ENCODE results near the gene GOLGA1.

The GOLGA1 gene

DNA sequence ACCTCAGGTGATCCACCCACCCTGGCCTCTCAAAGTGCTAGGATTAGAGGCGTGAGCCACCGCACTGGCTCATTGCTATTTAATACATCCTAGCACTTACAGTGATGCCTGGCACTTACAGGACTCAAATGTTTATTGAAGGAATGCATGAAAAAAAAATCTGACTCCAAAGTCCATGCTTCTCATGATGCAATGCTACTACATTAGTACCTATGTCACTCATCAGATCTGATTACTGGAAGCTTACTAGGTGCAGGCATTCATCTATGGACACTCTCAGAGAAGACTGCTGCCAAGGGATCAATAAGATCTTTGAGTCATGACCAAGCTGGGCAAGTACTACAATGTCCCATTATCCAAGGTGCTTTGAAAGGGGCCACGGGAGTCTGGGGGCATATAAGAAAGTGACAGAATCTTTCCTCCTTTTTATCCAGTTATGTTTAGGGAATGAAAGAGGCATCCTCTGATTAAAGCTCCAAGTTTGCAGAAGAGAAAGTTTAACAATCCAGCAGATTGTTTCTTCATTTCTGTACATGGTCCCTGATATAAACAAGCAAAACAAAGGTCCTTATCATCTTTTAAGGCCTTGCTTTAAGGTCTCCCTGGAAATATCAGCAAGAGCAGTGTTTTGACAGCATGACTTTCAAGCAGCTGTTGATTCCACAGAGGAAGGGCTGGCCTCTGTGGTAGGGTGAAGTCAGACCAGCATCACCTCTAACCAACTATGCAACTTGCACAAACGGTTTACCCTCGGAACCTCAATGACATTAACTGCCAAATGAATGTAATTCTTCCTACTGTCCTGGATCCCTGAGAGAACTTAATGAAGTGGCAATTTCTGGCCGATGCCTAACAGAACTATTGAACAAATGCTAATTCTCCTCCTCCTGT lies 43.1 kb downstream of the GOLGA1 start:
- TF ChIP-seq, protein P1, sequence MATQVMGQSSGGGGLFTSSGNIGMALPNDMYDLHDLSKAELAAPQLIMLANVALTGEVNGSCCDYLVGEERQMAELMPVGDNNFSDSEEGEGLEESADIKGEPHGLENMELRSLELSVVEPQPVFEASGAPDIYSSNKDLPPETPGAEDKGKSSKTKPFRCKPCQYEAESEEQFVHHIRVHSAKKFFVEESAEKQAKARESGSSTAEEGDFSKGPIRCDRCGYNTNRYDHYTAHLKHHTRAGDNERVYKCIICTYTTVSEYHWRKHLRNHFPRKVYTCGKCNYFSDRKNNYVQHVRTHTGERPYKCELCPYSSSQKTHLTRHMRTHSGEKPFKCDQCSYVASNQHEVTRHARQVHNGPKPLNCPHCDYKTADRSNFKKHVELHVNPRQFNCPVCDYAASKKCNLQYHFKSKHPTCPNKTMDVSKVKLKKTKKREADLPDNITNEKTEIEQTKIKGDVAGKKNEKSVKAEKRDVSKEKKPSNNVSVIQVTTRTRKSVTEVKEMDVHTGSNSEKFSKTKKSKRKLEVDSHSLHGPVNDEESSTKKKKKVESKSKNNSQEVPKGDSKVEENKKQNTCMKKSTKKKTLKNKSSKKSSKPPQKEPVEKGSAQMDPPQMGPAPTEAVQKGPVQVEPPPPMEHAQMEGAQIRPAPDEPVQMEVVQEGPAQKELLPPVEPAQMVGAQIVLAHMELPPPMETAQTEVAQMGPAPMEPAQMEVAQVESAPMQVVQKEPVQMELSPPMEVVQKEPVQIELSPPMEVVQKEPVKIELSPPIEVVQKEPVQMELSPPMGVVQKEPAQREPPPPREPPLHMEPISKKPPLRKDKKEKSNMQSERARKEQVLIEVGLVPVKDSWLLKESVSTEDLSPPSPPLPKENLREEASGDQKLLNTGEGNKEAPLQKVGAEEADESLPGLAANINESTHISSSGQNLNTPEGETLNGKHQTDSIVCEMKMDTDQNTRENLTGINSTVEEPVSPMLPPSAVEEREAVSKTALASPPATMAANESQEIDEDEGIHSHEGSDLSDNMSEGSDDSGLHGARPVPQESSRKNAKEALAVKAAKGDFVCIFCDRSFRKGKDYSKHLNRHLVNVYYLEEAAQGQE (IDR thresholded peaks at IDR 0.05; ENCODE audit: insufficient read depth in 1 of 2, low read depth in 2 of 2, low read length in 2 of 2): no peak
- TF ChIP-seq FOXP2 (optimal IDR thresholded peaks at IDR 0.05; ENCODE audit: borderline replicate concordance, extremely low read depth, extremely low read length, insufficient read depth) (no peak), TAF1 (IDR thresholded peaks at IDR 0.05; ENCODE audit: borderline replicate concordance, insufficient read depth, low read length) (no peak), SIN3A (IDR thresholded peaks at IDR 0.05; ENCODE audit: borderline replicate concordance, insufficient read depth, low read length) (no peak), POLR2AphosphoS5 (IDR thresholded peaks at IDR 0.05; ENCODE audit: low read depth, low read length) (no peak)

GRCh38 chr9:124894741-124895170 lies 46.1 kb downstream of the GOLGA1 start:
- TF ChIP-seq POLR2AphosphoS5 (IDR thresholded peaks at IDR 0.05; ENCODE audit: low read depth, low read length) (no peak), FOXP2 (optimal IDR thresholded peaks at IDR 0.05; ENCODE audit: borderline replicate concordance, extremely low read depth, extremely low read length, insufficient read depth) (no peak), TAF1 (IDR thresholded peaks at IDR 0.05; ENCODE audit: borderline replicate concordance, insufficient read depth, low read length) (no peak), SIN3A (IDR thresholded peaks at IDR 0.05; ENCODE audit: borderline replicate concordance, insufficient read depth, low read length) (no peak)
- TF ChIP-seq, protein P1 (IDR thresholded peaks at IDR 0.05; ENCODE audit: insufficient read depth in 1 of 2, low read depth in 2 of 2, low read length in 2 of 2): no peak

GRCh38 chr9:124894035-124894740 lies 46.7 kb downstream of the GOLGA1 start:
- no peak for TF ChIP-seq SIN3A (IDR thresholded peaks at IDR 0.05; ENCODE audit: borderline replicate concordance, insufficient read depth, low read length)
- TF ChIP-seq, protein P1 (IDR thresholded peaks at IDR 0.05; ENCODE audit: insufficient read depth in 1 of 2, low read depth in 2 of 2, low read length in 2 of 2): no peak
- TF ChIP-seq POLR2AphosphoS5 (IDR thresholded peaks at IDR 0.05; ENCODE audit: low read depth, low read length): no peak
- no peak for TF ChIP-seq TAF1 (IDR thresholded peaks at IDR 0.05; ENCODE audit: borderline replicate concordance, insufficient read depth, low read length)
- no peak for TF ChIP-seq FOXP2 (optimal IDR thresholded peaks at IDR 0.05; ENCODE audit: borderline replicate concordance, extremely low read depth, extremely low read length, insufficient read depth)

- TF ChIP-seq TAF1 (IDR thresholded peaks at IDR 0.05; ENCODE audit: borderline replicate concordance, insufficient read depth, low read length) (no peak), POLR2AphosphoS5 (IDR thresholded peaks at IDR 0.05; ENCODE audit: low read depth, low read length) (no peak), FOXP2 (optimal IDR thresholded peaks at IDR 0.05; ENCODE audit: borderline replicate concordance, extremely low read depth, extremely low read length, insufficient read depth) (no peak), SIN3A (IDR thresholded peaks at IDR 0.05; ENCODE audit: borderline replicate concordance, insufficient read depth, low read length) (no peak)
- TF ChIP-seq, protein P1 (IDR thresholded peaks at IDR 0.05; ENCODE audit: insufficient read depth in 1 of 2, low read depth in 2 of 2, low read length in 2 of 2): no peak
These were observed 50.7 kb downstream of the GOLGA1 start for GRCh38 chr9:124890179-124890578.
